Osteoblast (primary cell): Measurements from ENCODE around the gene APBA2. TPM values are rescaled to one million over a fixed set of nuclear protein-coding genes. Genes with fewer than 3 reads are reported as not detected.
A peak's percentile ranks its signal among the peaks of the same experiment; 100 is the strongest.

Source experiments
- DNase-seq: peaks from one replicate; pipeline ENCODE4 v3.0.0; 2011; ENCODE audit warnings: low spot score, mixed read lengths; ENCODE audit not compliant: insufficient read length; ENCODE audit errors: missing footprints
- H2AFZ ChIP-seq: 2 replicates; pipeline ENCODE4 v1.6.0; 2011; ENCODE audit warnings: mild to moderate bottlenecking, low read length
- H3K27ac ChIP-seq: 2 replicates; pipeline ENCODE4 v1.5.1; 2011; ENCODE audit warnings: mild to moderate bottlenecking, low read depth, low read length, moderate library complexity
- H3K27me3 ChIP-seq: 2 replicates; pipeline ENCODE4 v1.6.0; 2012; ENCODE audit warnings: mild to moderate bottlenecking, control low read depth, inconsistent platforms, low read length, moderate library complexity; ENCODE audit not compliant: insufficient read depth
- H3K36me3 ChIP-seq: 2 replicates; pipeline ENCODE4 v1.5.1; 2011; ENCODE audit warnings: mild to moderate bottlenecking, low read length, control low read depth, moderate library complexity; ENCODE audit not compliant: insufficient read depth
- H3K4me1 ChIP-seq: 2 replicates; pipeline ENCODE4 v1.5.1; 2011; ENCODE audit warnings: mild to moderate bottlenecking, low read length, control low read depth, moderate library complexity; ENCODE audit not compliant: insufficient read depth
- H3K4me2 ChIP-seq: 2 replicates; pipeline ENCODE4 v1.6.0; 2011; ENCODE audit warnings: mild to moderate bottlenecking, low read length; ENCODE audit not compliant: insufficient read depth
- H3K4me3 ChIP-seq: fragments of 200-600 bp; sonication (generic); 3 replicates; pipeline ENCODE4 v1.5.1; 2012; ENCODE audit warnings: mild to moderate bottlenecking, low read length, inconsistent platforms; ENCODE audit not compliant: insufficient read depth
- H3K79me2 ChIP-seq: 2 replicates; pipeline ENCODE4 v1.6.0; 2012; ENCODE audit warnings: mild to moderate bottlenecking, low read length, control low read depth, inconsistent platforms; ENCODE audit not compliant: insufficient read depth
- H3K9me3 ChIP-seq: 2 replicates; pipeline ENCODE4 v1.5.1; 2011; ENCODE audit warnings: low read depth, low read length, control low read depth
- H4K20me1 ChIP-seq: 2 replicates; pipeline ENCODE4 v1.6.0; 2012; ENCODE audit warnings: mild to moderate bottlenecking, low read length, control low read depth; ENCODE audit not compliant: insufficient read depth
- CTCF ChIP-seq: IDR thresholded peaks from 2 replicates; pipeline ENCODE4 v1.5.1; 2011; ENCODE audit warnings: mild to moderate bottlenecking, low read depth, low read length, moderate library complexity; ENCODE audit errors: extremely low read depth
- total RNA-seq: library from RNA; depleted of rRNA; stranded (reverse); fragments of >200 nt; gene quantifications from 2 replicates; pipeline ENCODE4 v1.2.3, GENCODE V29; 2012

Gene APBA2
- total RNA-seq, 1 donor: 6.2 TPM

GRCh38 chr15:29127506-29128430, 242.0 kb downstream of the APBA2 start:
- H2AFZ ChIP-seq: no peak overlapping the region
- no peak overlapping the region for H3K27ac ChIP-seq
- no peaks in the 10 kb centered on the region for H3K4me1 ChIP-seq
- DNase-seq: peak; percentile 55
- no peaks in the 10 kb centered on the region for H3K79me2 ChIP-seq
- no peak for TF ChIP-seq CTCF
- H3K4me2 ChIP-seq: no peak overlapping the region
- no peaks in the 10 kb centered on the region for H3K36me3 ChIP-seq
- H3K9me3 ChIP-seq: no peaks in the 10 kb centered on the region
- H3K27me3 ChIP-seq: no peaks in the 10 kb centered on the region
- H4K20me1 ChIP-seq: no peaks in the 10 kb centered on the region
- H3K4me3 ChIP-seq: no peak overlapping the region

GRCh38 chr15:29128671-29129070, 242.9 kb downstream of the APBA2 start:
- no peak for TF ChIP-seq CTCF
- no peaks in the 10 kb centered on the region for H3K79me2 ChIP-seq
- peak; percentile 37 for DNase-seq
- no peaks in the 10 kb centered on the region for H3K9me3 ChIP-seq
- no peaks in the 10 kb centered on the region for H3K27me3 ChIP-seq
- no peak overlapping the region for H3K27ac ChIP-seq
- no peak overlapping the region for H3K4me2 ChIP-seq
- no peak overlapping the region for H3K4me3 ChIP-seq
- H3K4me1 ChIP-seq: no peaks in the 10 kb centered on the region
- H2AFZ ChIP-seq: no peak overlapping the region
- no peaks in the 10 kb centered on the region for H4K20me1 ChIP-seq
- H3K36me3 ChIP-seq: no peaks in the 10 kb centered on the region

DNA sequence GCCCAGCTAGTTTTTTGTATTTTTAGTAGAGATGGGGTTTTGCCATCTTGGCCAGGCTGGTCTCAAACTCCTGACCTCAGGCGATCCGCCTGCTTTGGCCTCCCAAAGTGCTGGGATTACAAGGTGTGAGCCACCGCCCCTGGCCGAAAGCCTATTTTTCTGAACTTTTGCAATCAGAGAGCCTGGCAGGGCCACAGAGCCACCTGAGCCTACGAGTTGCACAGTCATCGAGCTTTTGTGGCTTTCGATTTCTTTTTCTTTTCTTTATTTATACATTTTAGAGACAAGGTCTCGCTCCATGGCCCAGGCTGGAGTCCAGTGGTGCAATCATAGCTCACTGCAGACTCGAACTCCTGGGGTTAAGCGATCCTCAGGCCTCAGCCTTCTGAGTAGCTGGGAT, 243.4 kb downstream of the APBA2 start:
- Histone ChIP-seq H3K4me3 (no peak overlapping the region), H3K4me2 (no peak overlapping the region), H2AFZ (no peak overlapping the region), H4K20me1 (no peaks in the 10 kb centered on the region), H3K9me3 (no peaks in the 10 kb centered on the region), H3K27me3 (no peaks in the 10 kb centered on the region), H3K4me1 (no peaks in the 10 kb centered on the region), H3K36me3 (no peaks in the 10 kb centered on the region), H3K79me2 (no peaks in the 10 kb centered on the region), H3K27ac (no peak overlapping the region)
- DNase-seq: peak; percentile 11
- TF ChIP-seq CTCF: no peak

DNA sequence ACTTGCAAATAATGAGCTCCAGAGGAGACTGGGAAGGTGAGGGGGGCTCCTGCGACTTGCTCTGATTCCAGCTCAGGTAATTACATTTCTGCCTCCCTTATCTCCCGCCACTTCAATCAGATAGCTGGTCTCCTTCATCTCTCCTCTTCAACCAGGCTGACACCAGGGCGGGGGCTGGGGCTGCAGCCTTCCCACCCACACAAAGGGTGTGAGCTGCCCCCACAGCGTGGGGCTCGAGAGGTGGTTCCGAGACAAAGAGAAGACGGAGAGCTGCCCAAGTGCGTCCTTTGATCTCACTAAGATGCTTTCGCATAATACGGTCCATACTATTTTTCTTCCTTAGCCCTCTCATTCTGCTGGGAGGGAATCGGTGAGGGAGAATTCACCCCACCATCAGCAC, 244.2 kb downstream of the APBA2 start:
- Histone ChIP-seq H3K27ac (no peak overlapping the region), H3K4me2 (no peak overlapping the region), H3K4me3 (no peak overlapping the region), H3K4me1 (no peaks in the 10 kb centered on the region), H4K20me1 (no peaks in the 10 kb centered on the region), H2AFZ (no peak overlapping the region), H3K36me3 (no peaks in the 10 kb centered on the region), H3K79me2 (no peaks in the 10 kb centered on the region), H3K9me3 (no peaks in the 10 kb centered on the region), H3K27me3 (no peaks in the 10 kb centered on the region)
- TF ChIP-seq CTCF: no peak
- peak; percentile 76 for DNase-seq
